Thyroid gland (tissue), 4 donors: ENCODE data around the gene PROKR1.

Source experiments
- CTCF ChIP-seq, 6 experiments: fragments of 200-600 bp in 3 of 6; fragments of 450-650 bp in 3 of 6; sonication (generic) in 3 of 6; IDR thresholded peaks; one replicate each; pipeline ENCODE4 v1.5.1; 2016 to 2019; ENCODE audit warnings: antibody characterized with exemption in 6 of 6, mild to moderate bottlenecking in 2 of 6, inconsistent platforms in 1 of 6, moderate library complexity in 1 of 6
- POLR2A ChIP-seq, 2 donors: fragments of 450-650 bp; IDR thresholded peaks; one replicate each; pipeline ENCODE4 v1.6.1; 2017; ENCODE audit warnings: antibody characterized with exemption in 2 of 2, mild to moderate bottlenecking in 2 of 2, moderate library complexity in 1 of 2

- TF ChIP-seq CTCF (IDR thresholded peaks at IDR 0.05) (no peak), POLR2A (IDR thresholded peaks at IDR 0.05) (no peak)
Measured at GRCh38 chr2:68686178-68686577, 42.8 kb downstream of the PROKR1 start.
